ENCODE data around the gene SIRT2. TPM values are rescaled to one million over a fixed set of nuclear protein-coding genes. Genes with fewer than 3 reads are reported as not detected.
A peak's percentile ranks its signal among the peaks of the same experiment; 100 is the strongest.

Gene SIRT2
- total RNA-seq, 1 donor from 2014 or later = 43.5 TPM

DNA sequence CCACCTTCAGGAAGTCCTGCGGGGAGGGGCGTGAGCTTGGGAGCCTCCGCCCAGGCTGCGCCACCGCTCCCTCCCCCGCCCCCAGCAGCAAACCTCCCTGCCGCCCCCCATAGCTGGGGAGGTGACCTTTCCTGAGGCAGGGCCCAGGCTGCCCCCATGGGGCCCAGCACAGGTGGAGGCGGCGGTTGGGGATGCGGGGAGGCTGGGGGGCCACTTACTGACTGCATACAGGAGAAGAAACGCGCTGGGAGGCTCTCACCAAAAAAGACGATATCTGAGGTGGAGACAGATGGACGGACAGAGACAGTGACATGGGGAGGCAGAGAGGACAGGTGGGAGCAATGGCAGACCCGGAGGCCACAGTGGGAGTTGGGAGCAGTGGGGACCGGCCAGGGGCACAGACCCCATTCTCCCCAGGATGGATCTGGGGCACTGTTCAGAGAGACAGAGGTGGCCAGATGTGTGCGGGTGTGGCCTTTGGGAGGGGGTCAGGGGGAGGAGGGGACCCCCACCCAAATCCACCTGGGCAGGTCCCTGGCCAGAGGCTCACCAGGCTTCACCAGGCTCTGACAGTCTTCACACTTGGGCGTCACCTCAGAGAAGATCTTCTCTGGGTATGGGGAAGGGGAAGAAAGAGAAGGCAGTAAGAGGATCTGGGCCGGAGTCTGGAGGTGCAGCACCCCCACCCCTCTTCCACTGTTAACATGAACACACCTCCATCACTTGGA lies 18.4 kb downstream of the SIRT2 start:
- no peak for DNase-seq (ENCODE audit: low read depth)
- TF ChIP-seq, protein P1, sequence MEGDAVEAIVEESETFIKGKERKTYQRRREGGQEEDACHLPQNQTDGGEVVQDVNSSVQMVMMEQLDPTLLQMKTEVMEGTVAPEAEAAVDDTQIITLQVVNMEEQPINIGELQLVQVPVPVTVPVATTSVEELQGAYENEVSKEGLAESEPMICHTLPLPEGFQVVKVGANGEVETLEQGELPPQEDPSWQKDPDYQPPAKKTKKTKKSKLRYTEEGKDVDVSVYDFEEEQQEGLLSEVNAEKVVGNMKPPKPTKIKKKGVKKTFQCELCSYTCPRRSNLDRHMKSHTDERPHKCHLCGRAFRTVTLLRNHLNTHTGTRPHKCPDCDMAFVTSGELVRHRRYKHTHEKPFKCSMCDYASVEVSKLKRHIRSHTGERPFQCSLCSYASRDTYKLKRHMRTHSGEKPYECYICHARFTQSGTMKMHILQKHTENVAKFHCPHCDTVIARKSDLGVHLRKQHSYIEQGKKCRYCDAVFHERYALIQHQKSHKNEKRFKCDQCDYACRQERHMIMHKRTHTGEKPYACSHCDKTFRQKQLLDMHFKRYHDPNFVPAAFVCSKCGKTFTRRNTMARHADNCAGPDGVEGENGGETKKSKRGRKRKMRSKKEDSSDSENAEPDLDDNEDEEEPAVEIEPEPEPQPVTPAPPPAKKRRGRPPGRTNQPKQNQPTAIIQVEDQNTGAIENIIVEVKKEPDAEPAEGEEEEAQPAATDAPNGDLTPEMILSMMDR (conservative IDR thresholded peaks at IDR 0.05; ENCODE audit: low read depth, low read length) = no peak
- no peak overlapping the region for H3K4me3 ChIP-seq (ENCODE audit: low read depth, low read length)

DNA sequence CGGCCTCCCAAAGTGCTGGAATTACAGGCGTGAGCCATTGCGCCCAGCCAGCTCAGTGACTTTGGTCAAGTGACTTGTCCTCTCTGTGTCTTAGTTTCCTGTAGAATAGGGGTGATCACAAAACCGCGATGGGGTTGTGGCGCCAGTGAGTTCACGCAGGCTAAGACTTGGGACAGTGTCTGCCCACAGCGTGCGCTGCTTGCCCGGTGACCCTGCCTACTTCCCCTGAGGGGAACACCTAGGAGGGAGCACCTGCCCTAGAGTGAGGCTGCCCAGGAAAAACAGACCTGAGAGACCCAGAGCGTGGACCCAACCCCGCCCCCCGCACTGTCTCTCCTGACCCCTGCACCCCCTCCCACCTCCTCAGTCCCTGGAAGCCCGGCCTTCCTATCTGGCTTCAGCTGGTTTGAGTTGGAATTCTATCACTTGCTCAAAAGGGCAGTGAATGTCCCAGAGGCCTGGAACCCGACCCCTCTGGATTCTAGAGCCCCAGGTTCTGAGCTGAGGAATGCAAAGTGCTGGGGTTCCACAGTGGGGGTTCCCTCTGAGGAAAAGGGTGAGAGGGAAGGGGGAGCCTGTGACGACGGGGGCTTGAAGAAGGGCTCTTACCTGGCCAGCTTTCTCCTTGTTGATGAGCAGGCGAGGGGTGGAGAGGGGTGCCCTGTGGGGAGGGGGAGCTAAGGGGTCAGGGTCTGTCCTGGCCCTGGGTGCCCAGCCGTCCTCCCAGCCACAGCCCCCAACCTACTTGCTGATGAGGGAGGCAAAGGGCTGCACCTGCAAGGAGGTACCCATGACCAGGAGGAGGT lies 19.1 kb downstream of the SIRT2 start:
- TF ChIP-seq, protein P1 (conservative IDR thresholded peaks at IDR 0.05; ENCODE audit: low read depth, low read length) = no peak

GRCh38 chr19:38879400-38879751 lies 20.0 kb downstream of the SIRT2 start:
- no peak overlapping the region for H3K4me3 ChIP-seq (ENCODE audit: low read depth, low read length)
- TF ChIP-seq, protein P1 (conservative IDR thresholded peaks at IDR 0.05; ENCODE audit: low read depth, low read length) = no peak
- DNase-seq (ENCODE audit: low read depth) = no peak

More for the DNA sequence above, 19.1 kb downstream of the SIRT2 start:
- no peak for DNase-seq (ENCODE audit: low read depth)
- H3K4me3 ChIP-seq (ENCODE audit: low read depth, low read length) = no peak overlapping the region

- TF ChIP-seq, protein P1 (conservative IDR thresholded peaks at IDR 0.05; ENCODE audit: low read depth, low read length) = peak; percentile 12
- no peak for DNase-seq (ENCODE audit: low read depth)
- no peak overlapping the region for H3K4me3 ChIP-seq (ENCODE audit: low read depth, low read length)
Measured at GRCh38 chr19:38878575-38879399, 20.6 kb downstream of the SIRT2 start.

GRCh38 chr19:38877781-38878574 lies 21.4 kb downstream of the SIRT2 start, which contains the start of gene RINL:
Gene RINL (minus strand): TSS chr19:38878275. CDS start chr19:38876742, 1,533 bp downstream.
- no peak for DNase-seq (ENCODE audit: low read depth)
- no peak within 1 kb of the TSS for H3K4me3 ChIP-seq (ENCODE audit: low read depth, low read length)
- TF ChIP-seq, protein P1 (conservative IDR thresholded peaks at IDR 0.05; ENCODE audit: low read depth, low read length) = no peak

All from epithelial cell of proximal tubule (primary cell).